GM21529 (cell line): Measurements from ENCODE around the gene RAB36.

Source experiments
- ATAC-seq: cut with Tn5 transposase; IDR thresholded peaks from one replicate; pipeline ENCODE4 v1.9.1; 2021; ENCODE audit not compliant: unreplicated experiment

Gene RAB36

GRCh38 chr22:23204125-23204488, 58.8 kb downstream of the RAB36 start:
- no peak for ATAC-seq

GRCh38 chr22:23204541-23205157, 59.4 kb downstream of the RAB36 start:
- no peak for ATAC-seq

GRCh38 chr22:23205339-23206049, 60.2 kb downstream of the RAB36 start:
- ATAC-seq: no peak

- ATAC-seq: no peak
Measured at GRCh38 chr22:23206915-23207314, 61.6 kb downstream of the RAB36 start.

GRCh38 chr22:23207729-23208393, 62.6 kb downstream of the RAB36 start:
- ATAC-seq: no peak

GRCh38 chr22:23210428-23211170, 65.3 kb downstream of the RAB36 start:
- no peak for ATAC-seq

- ATAC-seq: no peak
Measured at GRCh38 chr22:23211622-23212021, 66.3 kb downstream of the RAB36 start.

GRCh38 chr22:23212061-23213021, 67.1 kb downstream of the RAB36 start:
- no peak for ATAC-seq

GRCh38 chr22:23213022-23213555, 67.8 kb downstream of the RAB36 start:
- ATAC-seq: no peak

GRCh38 chr22:23213581-23214334, 68.5 kb downstream of the RAB36 start:
- ATAC-seq: no peak
